ENCODE results near the gene SAMD4A. TPM values are rescaled to one million over a fixed set of nuclear protein-coding genes. Genes with fewer than 3 reads are reported as not detected.

SAMD4A gene
- total RNA-seq, 1 donor from 2014 or later = 30.0 TPM

GRCh38 chr14:54724676-54725325 is 157.9 kb downstream of the SAMD4A start:
- Mint-ChIP-seq H3K36me3 (no peaks in the 10 kb centered on the region), H3K9me3 (peaks cover 5% of the 10 kb centered on the region), H3K27ac (no peak overlapping the region), H3K4me1 (peaks cover 16% of the 10 kb centered on the region), H3K4me3 (no peak overlapping the region), H3K27me3 (ENCODE audit: low read depth) (no peaks in the 10 kb centered on the region)
- TF ChIP-seq, protein P1, sequence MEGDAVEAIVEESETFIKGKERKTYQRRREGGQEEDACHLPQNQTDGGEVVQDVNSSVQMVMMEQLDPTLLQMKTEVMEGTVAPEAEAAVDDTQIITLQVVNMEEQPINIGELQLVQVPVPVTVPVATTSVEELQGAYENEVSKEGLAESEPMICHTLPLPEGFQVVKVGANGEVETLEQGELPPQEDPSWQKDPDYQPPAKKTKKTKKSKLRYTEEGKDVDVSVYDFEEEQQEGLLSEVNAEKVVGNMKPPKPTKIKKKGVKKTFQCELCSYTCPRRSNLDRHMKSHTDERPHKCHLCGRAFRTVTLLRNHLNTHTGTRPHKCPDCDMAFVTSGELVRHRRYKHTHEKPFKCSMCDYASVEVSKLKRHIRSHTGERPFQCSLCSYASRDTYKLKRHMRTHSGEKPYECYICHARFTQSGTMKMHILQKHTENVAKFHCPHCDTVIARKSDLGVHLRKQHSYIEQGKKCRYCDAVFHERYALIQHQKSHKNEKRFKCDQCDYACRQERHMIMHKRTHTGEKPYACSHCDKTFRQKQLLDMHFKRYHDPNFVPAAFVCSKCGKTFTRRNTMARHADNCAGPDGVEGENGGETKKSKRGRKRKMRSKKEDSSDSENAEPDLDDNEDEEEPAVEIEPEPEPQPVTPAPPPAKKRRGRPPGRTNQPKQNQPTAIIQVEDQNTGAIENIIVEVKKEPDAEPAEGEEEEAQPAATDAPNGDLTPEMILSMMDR (IDR thresholded peaks at IDR 0.05; ENCODE audit: unreplicated experiment) = no peak
- no peak for DNase-seq (ENCODE audit: low spot score in 2 of 2, unreplicated experiment in 2 of 2)

- DNase-seq (ENCODE audit: low spot score in 2 of 2, unreplicated experiment in 2 of 2) = no peak
- H3K27me3 Mint-ChIP-seq (ENCODE audit: low read depth) = no peaks in the 10 kb centered on the region
- peaks cover 21% of the 10 kb centered on the region for H3K4me1 Mint-ChIP-seq
- H3K36me3 Mint-ChIP-seq = no peaks in the 10 kb centered on the region
- H3K9me3 Mint-ChIP-seq = no peaks in the 10 kb centered on the region
- no peak overlapping the region for H3K4me3 Mint-ChIP-seq
- H3K27ac Mint-ChIP-seq = no peak overlapping the region
- TF ChIP-seq, protein P1 (IDR thresholded peaks at IDR 0.05; ENCODE audit: unreplicated experiment) = no peak
Observed at GRCh38 chr14:54725998-54726397, 159.1 kb downstream of the SAMD4A start.

DNA sequence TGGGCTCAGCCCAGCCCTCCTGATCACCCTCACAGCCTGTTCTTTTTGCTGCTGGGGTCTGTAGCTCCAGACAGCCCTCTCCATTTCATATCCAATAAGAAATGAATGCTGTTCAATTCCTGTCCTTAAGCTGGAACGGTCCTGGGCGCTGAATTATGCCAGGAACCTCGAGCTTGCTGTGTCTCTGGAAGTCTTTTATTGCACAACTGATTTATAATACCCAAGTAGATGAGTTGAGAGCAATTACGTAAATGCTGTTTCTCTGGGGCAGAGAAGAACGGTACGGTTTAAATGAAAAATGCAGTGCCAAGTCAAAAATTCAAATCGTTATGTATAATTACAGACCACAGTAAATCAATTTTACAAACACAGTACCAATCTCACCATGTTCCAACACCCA is 161.0 kb downstream of the SAMD4A start:
- no peak for DNase-seq (ENCODE audit: low spot score in 2 of 2, unreplicated experiment in 2 of 2)
- H3K4me1 Mint-ChIP-seq = peaks cover 15% of the 10 kb centered on the region
- no peaks in the 10 kb centered on the region for H3K36me3 Mint-ChIP-seq
- H3K27ac Mint-ChIP-seq = no peak overlapping the region
- TF ChIP-seq, protein P1 (IDR thresholded peaks at IDR 0.05; ENCODE audit: unreplicated experiment) = no peak
- H3K27me3 Mint-ChIP-seq (ENCODE audit: low read depth) = no peaks in the 10 kb centered on the region
- H3K9me3 Mint-ChIP-seq = no peaks in the 10 kb centered on the region
- H3K4me3 Mint-ChIP-seq = no peak overlapping the region

GRCh38 chr14:54728700-54729527 is 162.0 kb downstream of the SAMD4A start:
- H3K4me1 Mint-ChIP-seq = peaks cover 15% of the 10 kb centered on the region
- TF ChIP-seq, protein P1 (IDR thresholded peaks at IDR 0.05; ENCODE audit: unreplicated experiment) = no peak
- H3K27ac Mint-ChIP-seq = no peak overlapping the region
- no peak overlapping the region for H3K4me3 Mint-ChIP-seq
- no peaks in the 10 kb centered on the region for H3K9me3 Mint-ChIP-seq
- DNase-seq (ENCODE audit: low spot score in 2 of 2, unreplicated experiment in 2 of 2) = no peak
- no peaks in the 10 kb centered on the region for H3K27me3 Mint-ChIP-seq (ENCODE audit: low read depth)
- H3K36me3 Mint-ChIP-seq = no peaks in the 10 kb centered on the region

DNA sequence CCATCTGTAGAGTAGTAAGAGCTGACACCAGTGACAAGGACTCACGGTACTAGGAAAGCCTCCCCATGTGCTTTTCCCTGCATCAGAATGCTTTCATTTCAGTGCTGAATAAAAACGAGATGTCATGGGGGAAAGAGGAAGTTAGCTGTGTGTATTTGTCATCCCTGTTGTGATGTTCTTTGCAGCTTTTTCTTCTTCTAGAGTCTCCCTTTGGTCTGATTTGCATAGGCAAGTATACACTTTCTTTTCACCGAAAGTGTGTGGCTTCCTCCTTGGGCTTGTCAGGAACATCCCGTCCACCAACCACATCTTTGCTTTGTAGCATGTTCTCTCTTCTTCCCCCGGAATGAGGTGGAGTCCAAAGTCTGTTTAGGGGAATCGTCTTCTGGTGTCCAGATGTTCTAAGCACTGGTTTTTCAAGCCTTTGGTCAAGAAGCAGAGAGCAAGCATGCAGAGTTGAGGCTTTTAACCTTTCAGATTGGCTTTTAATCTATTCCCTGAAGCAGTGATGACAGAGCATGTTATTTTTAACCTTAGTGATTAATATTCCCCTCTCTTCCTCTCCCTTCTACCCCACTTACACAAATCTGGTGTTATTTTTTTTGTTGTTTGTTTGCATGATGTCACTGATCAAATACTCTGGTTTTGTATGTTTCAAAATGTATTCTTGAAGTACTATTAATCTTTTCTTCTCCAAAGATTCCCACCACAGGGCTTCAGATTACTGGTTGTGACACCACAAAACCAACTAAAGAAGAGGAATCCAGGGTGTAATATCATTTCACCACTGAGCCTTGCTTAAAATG is 163.4 kb downstream of the SAMD4A start:
- TF ChIP-seq, protein P1 (IDR thresholded peaks at IDR 0.05; ENCODE audit: unreplicated experiment) = no peak
- no peaks in the 10 kb centered on the region for H3K36me3 Mint-ChIP-seq
- no peak for DNase-seq (ENCODE audit: low spot score in 2 of 2, unreplicated experiment in 2 of 2)
- peaks cover 15% of the 10 kb centered on the region for H3K4me1 Mint-ChIP-seq
- H3K27ac Mint-ChIP-seq = no peak overlapping the region
- no peak overlapping the region for H3K4me3 Mint-ChIP-seq
- H3K9me3 Mint-ChIP-seq = no peaks in the 10 kb centered on the region
- H3K27me3 Mint-ChIP-seq (ENCODE audit: low read depth) = no peaks in the 10 kb centered on the region

All from mesothelial cell of epicardium (in vitro differentiated cells).